ENCODE data around the gene RPL41. TPM values are rescaled to one million over a fixed set of nuclear protein-coding genes. Genes with fewer than 3 reads are reported as not detected.

The RPL41 gene
- total RNA-seq, 2 donors from 2014 or later, result 923 to 1,490 TPM

DNA sequence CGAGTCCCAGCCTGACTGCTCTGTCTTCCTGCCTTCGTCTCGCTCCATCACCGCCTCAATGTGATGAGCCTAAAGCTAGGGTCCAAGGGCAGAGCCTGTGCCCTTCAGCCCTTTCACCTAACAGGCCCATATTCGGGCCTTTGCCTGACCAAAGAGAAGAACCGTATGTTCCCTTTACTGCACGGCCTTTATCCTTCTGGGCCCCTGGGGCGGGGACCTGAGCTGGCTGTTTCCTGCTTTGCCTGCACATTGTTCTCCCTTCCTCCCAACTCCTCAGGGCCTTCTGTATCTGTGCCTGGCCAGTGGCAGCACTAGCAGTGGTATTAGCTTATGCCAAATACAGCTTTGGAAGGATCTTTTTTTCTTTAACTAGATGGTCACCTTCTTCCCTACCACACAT is 27.4 kb downstream of the RPL41 start:
- ATAC-seq (ENCODE audit: insufficient number of reproducible peaks, low FRiP score, low read depth) (no peak), DNase-seq (ENCODE audit: low spot score) (no peak)
- Histone ChIP-seq H3K9me3 (no peaks in the 10 kb centered on the region), H3K4me1 (ENCODE audit: control insufficient read depth in 1 of 2, low read depth in 2 of 2) (peaks cover 4 to 13% of the 10 kb centered on the region in 2 donors), H3K36me3 (peaks cover 32% of the 10 kb centered on the region), H3K4me3 (no peak overlapping the region), H3K27me3 (replicated peaks; ENCODE audit: insufficient read depth) (no peaks in the 10 kb centered on the region), H3K27ac (no peak overlapping the region)
- TF ChIP-seq, protein P1, sequence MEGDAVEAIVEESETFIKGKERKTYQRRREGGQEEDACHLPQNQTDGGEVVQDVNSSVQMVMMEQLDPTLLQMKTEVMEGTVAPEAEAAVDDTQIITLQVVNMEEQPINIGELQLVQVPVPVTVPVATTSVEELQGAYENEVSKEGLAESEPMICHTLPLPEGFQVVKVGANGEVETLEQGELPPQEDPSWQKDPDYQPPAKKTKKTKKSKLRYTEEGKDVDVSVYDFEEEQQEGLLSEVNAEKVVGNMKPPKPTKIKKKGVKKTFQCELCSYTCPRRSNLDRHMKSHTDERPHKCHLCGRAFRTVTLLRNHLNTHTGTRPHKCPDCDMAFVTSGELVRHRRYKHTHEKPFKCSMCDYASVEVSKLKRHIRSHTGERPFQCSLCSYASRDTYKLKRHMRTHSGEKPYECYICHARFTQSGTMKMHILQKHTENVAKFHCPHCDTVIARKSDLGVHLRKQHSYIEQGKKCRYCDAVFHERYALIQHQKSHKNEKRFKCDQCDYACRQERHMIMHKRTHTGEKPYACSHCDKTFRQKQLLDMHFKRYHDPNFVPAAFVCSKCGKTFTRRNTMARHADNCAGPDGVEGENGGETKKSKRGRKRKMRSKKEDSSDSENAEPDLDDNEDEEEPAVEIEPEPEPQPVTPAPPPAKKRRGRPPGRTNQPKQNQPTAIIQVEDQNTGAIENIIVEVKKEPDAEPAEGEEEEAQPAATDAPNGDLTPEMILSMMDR (IDR thresholded peaks at IDR 0.05), result no peak

DNA sequence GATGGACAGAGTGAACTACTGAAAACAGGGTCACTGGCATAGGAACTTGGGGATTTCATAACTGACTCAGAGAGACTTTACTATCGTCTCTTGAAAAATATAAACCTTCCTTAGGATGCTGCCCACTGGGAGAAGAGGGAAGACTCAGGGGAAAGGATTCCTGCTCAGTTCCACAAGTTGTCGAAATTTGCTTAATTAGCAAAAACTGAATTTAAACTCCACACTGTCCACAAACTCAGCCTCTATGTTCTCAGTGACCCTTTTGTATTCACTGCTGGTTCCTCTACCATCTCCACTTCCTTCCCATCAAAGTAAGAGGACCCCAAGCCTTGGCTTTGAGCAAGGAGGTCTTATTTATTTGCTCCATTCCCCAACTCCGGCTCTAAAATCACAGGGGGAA is 28.8 kb downstream of the RPL41 start:
- Histone ChIP-seq H3K27ac (no peak overlapping the region), H3K27me3 (replicated peaks; ENCODE audit: insufficient read depth) (no peaks in the 10 kb centered on the region), H3K4me1 (ENCODE audit: control insufficient read depth in 1 of 2, low read depth in 2 of 2) (peaks cover 4 to 13% of the 10 kb centered on the region in 2 donors), H3K9me3 (no peaks in the 10 kb centered on the region), H3K36me3 (peaks cover 27% of the 10 kb centered on the region), H3K4me3 (no peak overlapping the region)
- DNase-seq (ENCODE audit: low spot score) (no peak), ATAC-seq (ENCODE audit: insufficient number of reproducible peaks, low FRiP score, low read depth) (no peak)
- TF ChIP-seq, protein P1 (IDR thresholded peaks at IDR 0.05), result no peak

DNA sequence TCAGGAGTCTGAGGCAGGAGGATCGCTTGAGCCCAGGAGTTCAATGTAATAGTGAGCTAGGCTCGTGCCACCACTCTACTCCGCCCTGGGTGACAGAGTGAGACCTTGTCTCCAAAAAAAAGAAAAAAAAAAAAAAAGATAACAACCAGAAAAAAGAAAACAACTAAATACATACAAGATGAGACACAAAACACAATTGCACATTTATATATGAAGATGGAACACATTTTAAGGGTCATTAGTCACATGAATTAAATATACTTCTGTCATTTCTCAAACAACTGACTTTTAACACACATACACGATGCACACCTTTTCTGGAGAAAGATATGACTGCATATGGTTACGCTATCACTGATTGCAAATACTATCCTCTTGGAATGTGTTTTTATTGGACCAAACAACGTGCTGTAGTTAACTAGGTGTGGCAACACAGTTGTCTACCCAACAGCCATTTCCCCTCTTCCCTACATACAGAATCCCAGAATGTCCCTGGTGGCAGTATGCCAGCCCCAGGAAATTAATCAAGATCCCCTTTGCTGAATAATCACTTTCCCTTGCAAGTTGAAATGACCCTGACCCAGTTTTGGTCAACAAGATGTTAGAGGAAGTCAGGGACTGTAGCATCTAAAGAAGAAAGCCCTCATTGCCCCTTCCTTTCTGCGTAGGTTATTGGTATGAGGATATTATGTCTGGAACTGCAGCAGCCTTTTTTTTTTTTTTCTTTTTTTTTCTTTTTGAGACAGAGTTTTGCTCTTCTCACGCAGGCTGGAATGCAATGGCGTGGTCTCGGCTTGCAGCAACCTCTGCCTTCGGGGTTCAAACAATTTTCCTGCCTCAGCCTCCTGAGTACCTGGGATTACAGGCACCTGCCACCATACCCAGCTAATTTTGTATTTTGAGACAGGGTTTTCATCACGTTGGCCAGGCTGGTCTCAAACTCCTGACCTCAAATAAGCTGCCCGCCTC is 30.3 kb downstream of the RPL41 start:
- no peak for ATAC-seq (ENCODE audit: insufficient number of reproducible peaks, low FRiP score, low read depth)
- H3K27ac ChIP-seq, result peak overlapping the region in 1 of 2 donors; percentile 59
- no peak for DNase-seq (ENCODE audit: low spot score)
- H3K36me3 ChIP-seq, result peaks cover 19% of the 10 kb centered on the region
- TF ChIP-seq, protein P1 (IDR thresholded peaks at IDR 0.05), result no peak
- no peak overlapping the region for H3K4me3 ChIP-seq
- H3K9me3 ChIP-seq, result no peaks in the 10 kb centered on the region
- no peaks in the 10 kb centered on the region for H3K27me3 ChIP-seq (replicated peaks; ENCODE audit: insufficient read depth)
- H3K4me1 ChIP-seq (ENCODE audit: control insufficient read depth in 1 of 2, low read depth in 2 of 2), result peaks cover 9 to 20% of the 10 kb centered on the region in 2 donors

DNA sequence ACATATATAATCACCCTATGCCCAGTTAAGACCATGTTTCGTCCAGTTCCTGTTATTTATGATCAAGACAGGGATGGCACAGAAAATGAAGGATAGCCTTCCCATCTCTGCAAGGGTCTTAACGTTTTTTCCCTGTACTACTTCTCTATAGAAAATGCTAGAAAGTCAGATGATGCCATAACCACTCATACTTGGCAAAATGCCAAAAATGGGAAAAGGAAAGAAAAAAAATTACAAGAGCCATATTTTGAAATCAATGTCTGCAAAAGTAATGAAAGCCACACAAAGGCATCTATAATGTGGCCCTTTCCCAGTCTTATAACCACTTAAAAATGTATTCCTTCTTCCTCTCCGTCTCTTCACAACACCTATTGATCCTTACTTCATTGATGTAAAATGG is 34.1 kb downstream of the RPL41 start:
- H3K27me3 ChIP-seq (replicated peaks; ENCODE audit: insufficient read depth), result no peaks in the 10 kb centered on the region
- H3K4me3 ChIP-seq, result no peak overlapping the region
- H3K27ac ChIP-seq, result no peak overlapping the region
- TF ChIP-seq, protein P1 (IDR thresholded peaks at IDR 0.05), result no peak
- no peak for ATAC-seq (ENCODE audit: insufficient number of reproducible peaks, low FRiP score, low read depth)
- H3K36me3 ChIP-seq, result no peaks in the 10 kb centered on the region
- no peaks in the 10 kb centered on the region for H3K9me3 ChIP-seq
- no peak for DNase-seq (ENCODE audit: low spot score)
- H3K4me1 ChIP-seq (ENCODE audit: control insufficient read depth in 1 of 2, low read depth in 2 of 2), result peaks cover 15 to 32% of the 10 kb centered on the region in 2 donors

DNA sequence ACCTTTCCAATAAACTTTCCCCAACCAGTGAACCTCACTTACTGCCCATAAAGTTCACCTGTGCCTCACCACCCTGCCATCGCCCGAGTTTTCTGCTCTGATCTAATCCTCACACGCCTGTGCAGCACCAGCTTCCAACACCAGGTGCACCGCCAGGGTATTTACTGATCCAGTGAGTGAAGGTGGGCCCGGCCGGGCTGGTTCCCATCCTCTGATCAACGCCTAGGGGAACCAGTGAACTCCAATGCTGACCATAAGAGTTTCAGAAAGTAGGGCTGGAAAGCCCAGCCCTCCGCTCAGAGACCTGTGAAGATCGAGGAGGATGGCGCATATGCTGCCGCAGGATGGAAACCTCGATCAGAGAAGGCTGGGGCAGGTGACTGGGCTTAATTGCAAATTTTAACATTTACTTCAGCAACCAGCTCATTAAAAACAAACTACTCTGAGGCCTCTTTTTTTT is 35.3 kb downstream of the RPL41 start:
- no peak for ATAC-seq (ENCODE audit: insufficient number of reproducible peaks, low FRiP score, low read depth)
- Histone ChIP-seq H3K4me1 (ENCODE audit: control insufficient read depth in 1 of 2, low read depth in 2 of 2) (peaks cover 11 to 28% of the 10 kb centered on the region in 2 donors), H3K36me3 (no peaks in the 10 kb centered on the region), H3K27me3 (replicated peaks; ENCODE audit: insufficient read depth) (no peaks in the 10 kb centered on the region), H3K9me3 (no peaks in the 10 kb centered on the region), H3K27ac (peak overlapping the region; percentile 88 to 92), H3K4me3 (peak overlapping the region; percentile 87)
- TF ChIP-seq, protein P1 (IDR thresholded peaks at IDR 0.05), result peak; percentile 44
- DNase-seq (ENCODE audit: low spot score), result no peak
